ENCODE results near the gene FOXO6. TPM values are rescaled to one million over a fixed set of nuclear protein-coding genes. Genes with fewer than 3 reads are reported as not detected.
A peak's percentile ranks its signal among the peaks of the same experiment; 100 is the strongest.

The FOXO6 gene
- total and polyA plus RNA-seq, 2 of the 13 experiments (the other 11 are each of a cell fraction or from before 2014, with no cell fraction given) = 0.13 TPM; not detected in 1

DNA sequence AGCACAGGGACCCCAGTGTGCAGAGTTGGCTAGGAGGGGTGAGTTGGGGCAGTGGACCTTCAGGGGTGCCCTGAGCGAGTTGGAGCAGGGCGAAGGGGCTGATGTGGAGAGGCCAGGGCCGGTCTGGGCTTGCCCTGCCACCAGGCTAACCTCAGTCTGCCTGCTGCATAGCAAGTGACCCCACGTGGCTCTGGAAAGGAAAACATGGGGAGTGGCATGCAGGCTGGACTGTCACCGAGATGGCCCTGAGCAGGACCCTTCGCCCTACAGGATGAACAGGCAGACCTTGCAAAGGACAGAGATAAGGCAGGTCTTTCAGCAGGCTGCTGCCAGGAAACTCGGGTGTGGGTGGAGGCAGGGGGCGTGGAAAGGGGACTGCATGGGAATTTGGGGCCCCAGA lies 51.5 kb downstream of the FOXO6 start (continued):
- TF ChIP-seq ARID4A (CRISPR knock-in tag; IDR thresholded peaks at IDR 0.05; ENCODE audit: borderline replicate concordance) (peak; percentile 42; the same call in 1 of the 2 replicates), ZFP62 (CRISPR knock-in tag; IDR thresholded peaks at IDR 0.05) (no peak), ZFP1 (CRISPR knock-in tag; IDR thresholded peaks at IDR 0.05) (no peak), EZH2 (conservative IDR thresholded peaks at IDR 0.05; ENCODE audit: low read depth, low read length) (no peak), HCFC1 (IDR thresholded peaks at IDR 0.05; ENCODE audit: low read depth, low read length) (no peak), KDM4B (CRISPR knock-in tag; IDR thresholded peaks at IDR 0.05) (no peak), CTCF (CRISPR knock-in tag; IDR thresholded peaks at IDR 0.05) (peak; percentile 45), HHEX (CRISPR knock-in tag; IDR thresholded peaks at IDR 0.05) (no peak), BORCS8-MEF2B (CRISPR knock-in tag; IDR thresholded peaks at IDR 0.05) (no peak), NCOA2 (CRISPR knock-in tag; IDR thresholded peaks at IDR 0.05) (no peak), ATAD3A (CRISPR knock-in tag; IDR thresholded peaks at IDR 0.05) (no peak), PRDM15 (CRISPR knock-in tag; IDR thresholded peaks at IDR 0.05) (peak; percentile 74; the same call in 1 of the 2 replicates), GTF3A (CRISPR knock-in tag; conservative IDR thresholded peaks at IDR 0.05) (no peak), MYC (CRISPR knock-in tag; IDR thresholded peaks at IDR 0.05; ENCODE audit: borderline replicate concordance) (peak; percentile 29; the same call in 1 of the 2 replicates), ZNF674 (CRISPR knock-in tag; IDR thresholded peaks at IDR 0.05; ENCODE audit: low read depth) (no peak), RNF2 (conservative IDR thresholded peaks at IDR 0.05; ENCODE audit: low read depth) (no peak), FOXC1 (CRISPR knock-in tag; IDR thresholded peaks at IDR 0.05; ENCODE audit: borderline replicate concordance) (no peak), RCOR2 (CRISPR knock-in tag; IDR thresholded peaks at IDR 0.05) (no peak), SAP130 (CRISPR knock-in tag; IDR thresholded peaks at IDR 0.05; ENCODE audit: low read depth) (peak; percentile 52; the same call in 1 of the 2 replicates), ZNF33A (CRISPR knock-in tag; IDR thresholded peaks at IDR 0.05; ENCODE audit: borderline replicate concordance) (no peak)
- TF ChIP-seq, protein P1, sequence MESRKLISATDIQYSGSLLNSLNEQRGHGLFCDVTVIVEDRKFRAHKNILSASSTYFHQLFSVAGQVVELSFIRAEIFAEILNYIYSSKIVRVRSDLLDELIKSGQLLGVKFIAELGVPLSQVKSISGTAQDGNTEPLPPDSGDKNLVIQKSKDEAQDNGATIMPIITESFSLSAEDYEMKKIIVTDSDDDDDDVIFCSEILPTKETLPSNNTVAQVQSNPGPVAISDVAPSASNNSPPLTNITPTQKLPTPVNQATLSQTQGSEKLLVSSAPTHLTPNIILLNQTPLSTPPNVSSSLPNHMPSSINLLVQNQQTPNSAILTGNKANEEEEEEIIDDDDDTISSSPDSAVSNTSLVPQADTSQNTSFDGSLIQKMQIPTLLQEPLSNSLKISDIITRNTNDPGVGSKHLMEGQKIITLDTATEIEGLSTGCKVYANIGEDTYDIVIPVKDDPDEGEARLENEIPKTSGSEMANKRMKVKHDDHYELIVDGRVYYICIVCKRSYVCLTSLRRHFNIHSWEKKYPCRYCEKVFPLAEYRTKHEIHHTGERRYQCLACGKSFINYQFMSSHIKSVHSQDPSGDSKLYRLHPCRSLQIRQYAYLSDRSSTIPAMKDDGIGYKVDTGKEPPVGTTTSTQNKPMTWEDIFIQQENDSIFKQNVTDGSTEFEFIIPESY (CRISPR knock-in tag; IDR thresholded peaks at IDR 0.05) = no peak

Data from HepG2 (cell line).